Measurements from ENCODE around the gene LGR4.
A peak's percentile ranks its signal among the peaks of the same experiment; 100 is the strongest.

The LGR4 gene

GRCh38 chr11:27395556-27396258 lies 76.9 kb downstream of the LGR4 start (continued):
- TF ChIP-seq ZSCAN5A (tag by site-specific recombination; IDR thresholded peaks at IDR 0.05): no peak
- TF ChIP-seq ZNF610 (tag by site-specific recombination; IDR thresholded peaks at IDR 0.05; ENCODE audit: borderline replicate concordance): no peak
- peak; percentile 34; the same call in 1 of the 2 replicates for TF ChIP-seq GLI2 (tag by site-specific recombination; IDR thresholded peaks at IDR 0.05; ENCODE audit: borderline replicate concordance, low read depth)
- TF ChIP-seq SALL2 (tag by site-specific recombination; IDR thresholded peaks at IDR 0.05; ENCODE audit: borderline replicate concordance): no peak
- TF ChIP-seq ZNF23 (tag by site-specific recombination; IDR thresholded peaks at IDR 0.05; ENCODE audit: borderline replicate concordance): no peak
- TF ChIP-seq YY1 (tag by site-specific recombination; IDR thresholded peaks at IDR 0.05): no peak
- no peak for TF ChIP-seq ZNF544 (tag by site-specific recombination; IDR thresholded peaks at IDR 0.05)
- peak; percentile 66; the same call in 1 of the 2 replicates for TF ChIP-seq ZSCAN30 (tag by site-specific recombination; IDR thresholded peaks at IDR 0.05)
- no peak for TF ChIP-seq ZNF580 (tag by site-specific recombination; IDR thresholded peaks at IDR 0.05)
- TF ChIP-seq CTCF (tag by site-specific recombination; IDR thresholded peaks at IDR 0.05): no peak
- TF ChIP-seq TRIM28 (IDR thresholded peaks at IDR 0.05; ENCODE audit: borderline replicate concordance, low read length): no peak
- TF ChIP-seq ZFP37 (tag by site-specific recombination; IDR thresholded peaks at IDR 0.05): no peak
- 0 out of 2 replicates have a peak, but pooled peaks have one; percentile 14 for TF ChIP-seq ZBTB8A (tag by site-specific recombination; IDR thresholded peaks at IDR 0.05)
- TF ChIP-seq BCL11A (tag by site-specific recombination; IDR thresholded peaks at IDR 0.05; ENCODE audit: low read depth): peak; percentile 66; the same call in 1 of the 2 replicates
- TF ChIP-seq WT1 (tag by site-specific recombination; IDR thresholded peaks at IDR 0.05): peak; percentile 50; the same call in 1 of the 2 replicates
- no peak for TF ChIP-seq KLF1 (tag by site-specific recombination; IDR thresholded peaks at IDR 0.05)
- no peak for TF ChIP-seq ZNF132 (tag by site-specific recombination; IDR thresholded peaks at IDR 0.05; ENCODE audit: borderline replicate concordance)
- no peak for TF ChIP-seq BCL6B (tag by site-specific recombination; IDR thresholded peaks at IDR 0.05)
- TF ChIP-seq GLI4 (tag by site-specific recombination; IDR thresholded peaks at IDR 0.05): no peak
- TF ChIP-seq BCL11B (tag by site-specific recombination; IDR thresholded peaks at IDR 0.05; ENCODE audit: low read depth): no peak
- no peak for TF ChIP-seq ZXDB (tag by site-specific recombination; IDR thresholded peaks at IDR 0.05)
- no peak for TF ChIP-seq HOXA7 (CRISPR knock-in tag; IDR thresholded peaks at IDR 0.05; ENCODE audit: borderline replicate concordance)
- no peak for TF ChIP-seq RBAK (tag by site-specific recombination; IDR thresholded peaks at IDR 0.05)
- 0 out of 2 replicates have a peak, but pooled peaks have one; percentile 15 for TF ChIP-seq ZNF664 (tag by site-specific recombination; IDR thresholded peaks at IDR 0.05)
- TF ChIP-seq GFI1B (tag by site-specific recombination; IDR thresholded peaks at IDR 0.05): no peak; the same call in 1 of the 2 replicates
- no peak for TF ChIP-seq ZNF433 (tag by site-specific recombination; IDR thresholded peaks at IDR 0.05; ENCODE audit: low read depth)
- TF ChIP-seq ELK4 (IDR thresholded peaks at IDR 0.05; ENCODE audit: borderline replicate concordance, low read depth, low read length): no peak
- TF ChIP-seq REST (tag by site-specific recombination; IDR thresholded peaks at IDR 0.05): no peak
- TF ChIP-seq YY2 (tag by site-specific recombination; IDR thresholded peaks at IDR 0.05): no peak
- TF ChIP-seq ZNF768 (tag by site-specific recombination; IDR thresholded peaks at IDR 0.05): no peak
- TF ChIP-seq ZNF184 (tag by site-specific recombination; IDR thresholded peaks at IDR 0.05): no peak
